Activated naive CD4-positive, alpha-beta T cell treated with anti-CD3 and anti-CD28 coated beads, Interleukin-2, amount 10 ng/mL, durations not matched to agents 7 days and 5 days (primary cell): ENCODE data around the gene FNIP2.

Source experiments
- CTCF ChIA-PET: fragments of 350-600 bp; sonication (Branson Sonifier 250); formaldehyde crosslinking; loops from one replicate; lab custom pipeline; 2021; ENCODE audit warnings: antibody characterized with exemption; lab: Charles Lee
- DNase-seq: peaks from one replicate; pipeline ENCODE4 v3.0.0-alpha.2; 2020
- H3K27ac Mint-ChIP-seq: one replicate; pipeline ENCODE4 v1.8.0; 2021; ENCODE audit warnings: mild to moderate bottlenecking, moderate library complexity, mixed read lengths
- H3K27me3 Mint-ChIP-seq: one replicate; pipeline ENCODE4 v1.8.0; 2021; ENCODE audit warnings: mild to moderate bottlenecking, mixed read lengths
- H3K36me3 Mint-ChIP-seq: one replicate; pipeline ENCODE4 v1.8.0; 2021; ENCODE audit warnings: mixed read lengths
- H3K4me1 Mint-ChIP-seq: one replicate; pipeline ENCODE4 v1.8.0; 2021; ENCODE audit warnings: mixed read lengths
- H3K4me3 Mint-ChIP-seq: one replicate; pipeline ENCODE4 v1.8.0; 2021; ENCODE audit warnings: mild to moderate bottlenecking, moderate library complexity, mixed read lengths
- H3K9me3 Mint-ChIP-seq: one replicate; pipeline ENCODE4 v1.8.0; 2021; ENCODE audit warnings: mixed read lengths

FNIP2 gene

DNA sequence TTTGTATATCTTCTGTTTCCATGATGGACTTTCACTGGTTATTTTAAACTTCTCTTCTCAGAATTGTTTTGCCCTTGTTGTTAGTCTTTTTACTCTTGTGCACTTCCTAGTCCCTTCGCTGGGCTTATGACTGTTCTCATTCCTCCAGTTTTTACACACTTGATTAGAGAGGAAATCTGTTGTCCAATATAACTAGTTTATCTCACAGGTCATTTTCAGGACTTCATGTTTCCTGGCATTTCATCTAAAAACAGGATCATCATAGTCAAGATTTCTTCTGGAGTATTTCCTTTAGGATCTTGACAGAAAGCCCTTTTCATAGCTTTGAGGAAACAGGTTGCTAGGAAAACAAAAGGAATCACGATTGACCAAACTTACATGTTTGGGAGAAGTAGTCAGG, 3.0 kb downstream of the FNIP2 start:
- Mint-ChIP-seq H3K27ac (no peak overlapping the region), H3K27me3 (no peaks in the 10 kb centered on the region), H3K36me3 (peaks cover 3% of the 10 kb centered on the region), H3K4me3 (no peak overlapping the region), H3K4me1 (peaks cover 43% of the 10 kb centered on the region), H3K9me3 (no peaks in the 10 kb centered on the region)
- no peak for DNase-seq
- CTCF ChIA-PET = interaction anchor here (1.0 kb wide), 1 partner anchor 12 kb away, joined by 3 read pairs; no protein-coding TSS in a partner anchor

DNA sequence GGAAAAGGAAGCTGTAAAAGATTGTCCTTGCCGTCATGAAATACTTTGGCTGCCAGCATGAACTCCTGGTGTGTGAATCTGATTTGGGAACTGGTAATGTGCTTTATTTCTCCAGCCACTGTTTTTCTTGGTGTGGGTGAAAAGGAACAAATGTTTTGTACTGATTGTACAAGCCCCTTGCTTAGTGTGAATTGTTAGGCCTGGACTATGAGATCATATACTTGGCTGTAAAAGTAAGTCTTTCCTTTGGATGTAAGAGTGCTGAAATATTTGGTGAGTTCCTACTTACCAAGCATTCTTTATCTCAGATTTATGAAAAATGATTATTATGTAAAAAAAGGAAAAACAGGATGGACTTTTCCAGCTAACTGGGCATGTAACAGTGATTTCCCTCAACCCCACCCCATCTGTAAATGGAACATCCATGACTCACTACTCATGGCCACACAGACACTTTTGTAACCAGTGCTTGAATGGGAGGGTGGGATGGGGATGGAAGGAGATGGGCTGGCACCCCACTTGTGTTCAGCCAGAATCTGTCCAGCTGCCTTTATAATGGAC, 6.3 kb downstream of the FNIP2 start:
- H3K36me3 Mint-ChIP-seq = no peaks in the 10 kb centered on the region

GRCh38 chr4:158776106-158776505, 7.3 kb downstream of the FNIP2 start:
- H3K27me3 Mint-ChIP-seq = no peaks in the 10 kb centered on the region
- peaks cover 38% of the 10 kb centered on the region for H3K4me1 Mint-ChIP-seq
- no peaks in the 10 kb centered on the region for H3K36me3 Mint-ChIP-seq
- CTCF ChIA-PET = no interaction called here
- H3K9me3 Mint-ChIP-seq = no peaks in the 10 kb centered on the region
- H3K27ac Mint-ChIP-seq = no peak overlapping the region
- no peak overlapping the region for H3K4me3 Mint-ChIP-seq
- no peak for DNase-seq

More for the DNA sequence above, 6.3 kb downstream of the FNIP2 start:
- CTCF ChIA-PET = interaction anchor here (1.2 kb wide), 1 partner anchor 104 kb away, joined by 3 read pairs; no protein-coding TSS in a partner anchor
- DNase-seq = no peak
- Mint-ChIP-seq H3K4me3 (no peak overlapping the region), H3K27ac (no peak overlapping the region), H3K9me3 (no peaks in the 10 kb centered on the region), H3K4me1 (peaks cover 48% of the 10 kb centered on the region), H3K27me3 (no peaks in the 10 kb centered on the region)

GRCh38 chr4:158777423-158778155, 8.8 kb downstream of the FNIP2 start:
- CTCF ChIA-PET = interaction anchor here (1.6 kb wide), 1 partner anchor 74 kb away, joined by 5 read pairs; no protein-coding TSS in a partner anchor
- no peaks in the 10 kb centered on the region for H3K27me3 Mint-ChIP-seq
- peaks cover 26% of the 10 kb centered on the region for H3K4me1 Mint-ChIP-seq
- no peaks in the 10 kb centered on the region for H3K36me3 Mint-ChIP-seq
- no peak for DNase-seq
- H3K4me3 Mint-ChIP-seq = no peak overlapping the region
- H3K9me3 Mint-ChIP-seq = no peaks in the 10 kb centered on the region
- peak overlapping the region; percentile 73 for H3K27ac Mint-ChIP-seq

DNA sequence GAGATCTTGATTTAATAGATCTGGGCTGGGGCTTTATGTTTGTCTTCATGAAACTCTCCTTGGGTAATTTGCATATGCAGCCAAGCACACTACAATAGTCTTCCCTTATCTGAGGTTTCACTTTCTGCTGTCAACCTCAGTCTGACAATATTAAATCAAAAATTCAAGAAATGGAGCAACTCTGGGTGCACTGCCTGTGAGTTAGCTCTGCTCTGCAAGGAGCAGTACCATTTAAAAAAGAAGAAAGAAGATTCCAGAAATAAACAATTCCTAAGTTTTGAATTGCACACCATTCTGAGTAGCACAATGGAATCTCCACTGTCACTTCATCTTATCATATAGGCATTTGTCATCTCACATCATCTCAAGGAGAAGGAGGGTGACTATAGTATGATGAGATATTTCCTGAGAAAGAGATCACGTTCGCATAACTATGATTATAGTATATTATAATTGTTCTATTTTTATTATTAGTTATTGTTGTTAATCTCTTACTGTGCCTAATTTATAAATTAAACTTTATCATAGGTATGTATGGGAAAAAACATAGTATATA, 9.4 kb downstream of the FNIP2 start:
- Mint-ChIP-seq H3K27me3 (no peaks in the 10 kb centered on the region), H3K36me3 (no peaks in the 10 kb centered on the region), H3K27ac (peak overlapping the region; percentile 73), H3K4me3 (peak overlapping the region; percentile 17), H3K4me1 (peaks cover 26% of the 10 kb centered on the region), H3K9me3 (no peaks in the 10 kb centered on the region)
- no peak for DNase-seq
- CTCF ChIA-PET = interaction anchor here (1.6 kb wide), 1 partner anchor 74 kb away, joined by 5 read pairs; no protein-coding TSS in a partner anchor

- Mint-ChIP-seq H3K27me3 (no peaks in the 10 kb centered on the region), H3K9me3 (no peaks in the 10 kb centered on the region), H3K36me3 (no peaks in the 10 kb centered on the region), H3K4me3 (no peak overlapping the region), H3K4me1 (peaks cover 29% of the 10 kb centered on the region), H3K27ac (no peak overlapping the region)
- no peak for DNase-seq
- CTCF ChIA-PET = interaction anchor here (1.6 kb wide), 1 partner anchor 73 kb away, joined by 5 read pairs; no protein-coding TSS in a partner anchor
These were observed 9.9 kb downstream of the FNIP2 start for GRCh38 chr4:158778712-158779111.

GRCh38 chr4:158781963-158782362, 13.1 kb downstream of the FNIP2 start:
- CTCF ChIA-PET = interaction anchor here (0.6 to 3.0 kb wide), 3 partner anchors 70 to 527 kb away, joined by 3 to 13 read pairs (median 3); no protein-coding TSS in a partner anchor
- no peak for DNase-seq
- Mint-ChIP-seq H3K4me1 (peaks cover 22% of the 10 kb centered on the region), H3K27me3 (no peaks in the 10 kb centered on the region), H3K9me3 (no peaks in the 10 kb centered on the region), H3K4me3 (no peak overlapping the region), H3K27ac (no peak overlapping the region), H3K36me3 (no peaks in the 10 kb centered on the region)

DNA sequence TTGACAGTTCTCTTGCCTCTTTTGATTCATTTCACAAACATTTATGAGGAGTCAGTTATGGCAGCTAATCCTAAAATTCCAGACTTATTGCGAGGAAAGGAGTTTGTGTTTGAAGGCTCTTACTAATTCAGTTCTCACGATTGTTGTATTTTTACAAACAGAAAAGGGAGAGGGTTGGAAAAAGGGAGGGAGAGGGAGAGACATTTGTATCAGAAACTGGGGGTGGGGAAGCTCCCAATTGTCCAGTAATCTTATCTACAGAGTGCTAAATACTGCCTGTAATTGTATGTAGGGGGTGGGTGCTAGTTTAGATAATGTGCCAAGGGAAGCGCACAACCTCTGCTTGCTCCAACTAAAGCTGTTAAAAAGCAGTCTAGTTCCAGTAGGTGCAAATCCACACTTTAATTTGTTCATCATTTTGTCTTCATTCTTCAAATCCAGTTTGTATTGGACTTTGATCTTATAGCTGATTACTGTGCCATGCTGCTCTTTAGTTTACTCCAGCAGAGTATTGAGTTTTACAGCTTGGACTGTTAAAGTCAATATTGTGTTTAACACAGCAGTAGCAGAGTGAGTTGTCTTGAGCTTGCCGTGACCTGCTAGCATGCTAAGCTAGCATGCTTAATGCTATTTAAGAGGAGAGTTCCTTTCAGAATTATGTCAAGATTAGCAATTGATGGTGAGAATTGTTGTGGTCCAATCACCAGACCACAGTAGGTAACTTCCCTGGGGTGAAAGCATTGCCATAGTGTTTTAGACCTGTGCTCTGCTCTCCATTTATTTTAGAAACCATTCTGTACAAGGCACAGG, 13.9 kb downstream of the FNIP2 start:
- Mint-ChIP-seq H3K27me3 (no peaks in the 10 kb centered on the region), H3K9me3 (no peaks in the 10 kb centered on the region), H3K27ac (no peak overlapping the region), H3K4me3 (no peak overlapping the region), H3K4me1 (peaks cover 21% of the 10 kb centered on the region), H3K36me3 (no peaks in the 10 kb centered on the region)
- no peak for DNase-seq
- CTCF ChIA-PET = interaction anchor here (0.6 to 3.0 kb wide), 4 partner anchors 13 to 528 kb away, joined by 3 to 13 read pairs (median 3); no protein-coding TSS in a partner anchor

DNA sequence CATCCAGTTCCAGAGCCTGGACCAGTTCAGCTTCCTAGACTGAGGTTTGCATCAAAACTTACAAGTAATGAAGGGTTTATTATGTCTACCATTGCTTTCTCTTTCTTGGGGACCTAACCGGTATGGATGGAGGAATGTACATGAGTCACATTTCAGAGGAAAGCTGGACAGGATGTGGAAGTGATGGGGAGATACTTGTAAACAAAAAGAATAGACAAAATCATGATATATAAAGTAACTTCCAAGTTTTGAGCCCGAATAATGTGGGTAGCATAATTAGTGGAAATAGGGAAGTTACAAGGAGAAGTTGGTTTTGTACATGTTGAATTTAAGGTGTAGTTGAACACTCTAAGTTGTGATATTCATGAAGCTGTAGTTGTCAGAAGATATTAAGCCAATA, 15.0 kb downstream of the FNIP2 start:
- no peaks in the 10 kb centered on the region for H3K36me3 Mint-ChIP-seq
- peaks cover 11% of the 10 kb centered on the region for H3K4me1 Mint-ChIP-seq
- no peak overlapping the region for H3K27ac Mint-ChIP-seq
- DNase-seq = no peak
- no peaks in the 10 kb centered on the region for H3K9me3 Mint-ChIP-seq
- no peak overlapping the region for H3K4me3 Mint-ChIP-seq
- no peaks in the 10 kb centered on the region for H3K27me3 Mint-ChIP-seq
- CTCF ChIA-PET = interaction anchor here (0.9 kb wide), 1 partner anchor 13 kb away, joined by 3 read pairs; no protein-coding TSS in a partner anchor

GRCh38 chr4:158785718-158786117, 16.9 kb downstream of the FNIP2 start:
- no peak overlapping the region for H3K4me3 Mint-ChIP-seq
- no peaks in the 10 kb centered on the region for H3K36me3 Mint-ChIP-seq
- H3K27ac Mint-ChIP-seq = no peak overlapping the region
- H3K4me1 Mint-ChIP-seq = peaks cover 5% of the 10 kb centered on the region
- no peak for DNase-seq
- H3K9me3 Mint-ChIP-seq = no peaks in the 10 kb centered on the region
- CTCF ChIA-PET = no interaction called here
- H3K27me3 Mint-ChIP-seq = no peaks in the 10 kb centered on the region

DNA sequence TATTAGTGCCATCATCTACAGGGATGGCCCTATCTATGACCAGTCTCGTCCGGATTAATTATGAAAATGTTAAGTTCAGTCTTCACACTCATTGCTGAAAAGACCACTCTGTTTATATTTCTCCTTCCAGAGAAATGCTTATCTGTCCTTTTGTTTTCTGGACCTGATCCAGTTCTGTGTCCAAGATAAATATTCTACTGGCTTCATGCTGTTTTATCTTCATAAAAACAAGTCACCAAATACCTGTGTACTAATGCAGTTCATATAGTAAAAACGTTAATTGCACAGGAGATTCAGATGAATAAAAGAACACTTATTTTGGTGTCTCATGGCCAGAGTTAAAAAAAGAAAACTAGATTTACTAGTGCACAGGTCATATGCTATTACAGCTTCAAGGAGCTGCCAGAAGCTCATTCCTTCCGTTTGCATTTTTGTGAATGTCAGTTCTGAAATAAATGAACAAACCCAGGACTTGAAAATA, 17.3 kb downstream of the FNIP2 start:
- H3K4me3 Mint-ChIP-seq = no peak overlapping the region
- DNase-seq = no peak
- no peaks in the 10 kb centered on the region for H3K36me3 Mint-ChIP-seq
- H3K9me3 Mint-ChIP-seq = no peaks in the 10 kb centered on the region
- no peaks in the 10 kb centered on the region for H3K27me3 Mint-ChIP-seq
- H3K27ac Mint-ChIP-seq = no peak overlapping the region
- CTCF ChIA-PET = no interaction called here
- peaks cover 5% of the 10 kb centered on the region for H3K4me1 Mint-ChIP-seq

GRCh38 chr4:158786955-158787354, 18.1 kb downstream of the FNIP2 start:
- Mint-ChIP-seq H3K27ac (no peak overlapping the region), H3K36me3 (no peaks in the 10 kb centered on the region), H3K27me3 (no peaks in the 10 kb centered on the region), H3K9me3 (no peaks in the 10 kb centered on the region), H3K4me3 (no peak overlapping the region), H3K4me1 (peaks cover 5% of the 10 kb centered on the region)
- CTCF ChIA-PET = no interaction called here
- DNase-seq = no peak

DNA sequence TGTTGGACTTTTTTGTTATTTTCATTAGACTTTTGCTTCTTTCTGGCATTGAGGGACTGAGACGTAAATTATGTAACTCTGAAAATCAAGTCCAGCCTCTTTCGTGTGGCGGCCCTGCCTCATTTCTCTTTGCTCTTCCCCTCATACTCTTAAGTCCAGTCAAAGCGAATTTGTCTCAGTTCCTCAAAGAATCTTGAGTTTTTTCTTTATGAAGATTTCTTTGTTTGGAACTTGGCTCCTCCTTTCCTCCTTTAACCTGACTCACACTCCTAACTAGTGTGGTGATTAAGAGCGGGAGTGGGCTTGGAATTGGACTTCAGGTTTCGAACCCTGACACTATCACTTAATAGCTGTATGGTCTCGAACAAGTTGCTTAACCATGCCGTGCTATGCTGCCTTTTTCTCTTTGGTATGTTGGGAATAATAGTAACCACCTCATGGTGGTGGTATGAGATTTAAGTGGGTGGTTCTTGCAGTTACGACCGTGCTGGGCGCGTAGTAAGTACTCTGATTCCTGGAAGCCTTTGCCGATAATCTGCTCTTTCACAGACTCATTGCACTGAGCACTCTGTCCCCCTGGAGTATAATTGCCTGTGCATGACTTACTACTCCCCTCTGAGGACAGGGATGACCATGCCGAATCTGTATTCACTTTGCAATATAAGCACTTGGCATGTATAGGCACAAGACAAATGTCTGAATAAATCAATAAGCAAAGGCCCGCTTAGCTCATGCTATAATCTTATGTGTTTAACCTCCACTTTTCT, 19.1 kb downstream of the FNIP2 start:
- Mint-ChIP-seq H3K36me3 (no peaks in the 10 kb centered on the region), H3K4me1 (peaks cover 5% of the 10 kb centered on the region), H3K4me3 (no peak overlapping the region), H3K27me3 (no peaks in the 10 kb centered on the region), H3K27ac (no peak overlapping the region), H3K9me3 (no peaks in the 10 kb centered on the region)
- no peak for DNase-seq
- CTCF ChIA-PET = interaction anchor here (0.9 kb wide), 1 partner anchor 24 kb away, joined by 4 read pairs; no protein-coding TSS in a partner anchor
